Body of pancreas (tissue), 4 donors: ENCODE results near the gene SCYGR2.

Experiments used
- POLR2A ChIP-seq, 3 donors: fragments of 450-650 bp; IDR thresholded peaks; one replicate each; pipeline ENCODE4 v1.6.1; 2016; ENCODE audit warnings: antibody characterized with exemption in 3 of 3, mild to moderate bottlenecking in 2 of 3
- TF ChIP-seq, protein P1 (sequence below), 7 experiments: fragments of 450-650 bp in 4 of 7; fragments of 200-600 bp in 3 of 7; sonication (generic) in 3 of 7; IDR thresholded peaks; one replicate each; pipeline ENCODE4 v1.5.1; 2016 to 2019; ENCODE audit warnings: antibody characterized with exemption in 7 of 7

DNA sequence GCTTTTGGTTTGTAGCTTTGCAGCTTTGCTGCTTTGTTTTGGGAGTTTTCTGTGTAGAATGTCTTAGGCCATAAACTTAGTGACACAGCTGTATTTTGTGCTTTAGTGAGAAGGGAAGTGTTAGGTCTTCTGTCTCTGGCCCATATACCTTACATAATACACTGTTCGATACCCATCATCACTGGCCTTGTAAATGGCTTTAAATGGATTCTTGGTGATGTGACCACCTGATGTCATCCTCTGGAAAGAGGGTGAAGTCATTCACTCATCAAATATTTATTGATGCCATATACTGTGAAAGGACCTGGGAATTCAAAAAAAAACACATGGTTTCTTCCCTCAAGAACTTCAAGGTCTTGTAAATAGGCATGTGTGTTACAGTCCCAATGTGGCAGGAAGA, 18.9 kb upstream of the SCYGR2 start:
- TF ChIP-seq, protein P1, sequence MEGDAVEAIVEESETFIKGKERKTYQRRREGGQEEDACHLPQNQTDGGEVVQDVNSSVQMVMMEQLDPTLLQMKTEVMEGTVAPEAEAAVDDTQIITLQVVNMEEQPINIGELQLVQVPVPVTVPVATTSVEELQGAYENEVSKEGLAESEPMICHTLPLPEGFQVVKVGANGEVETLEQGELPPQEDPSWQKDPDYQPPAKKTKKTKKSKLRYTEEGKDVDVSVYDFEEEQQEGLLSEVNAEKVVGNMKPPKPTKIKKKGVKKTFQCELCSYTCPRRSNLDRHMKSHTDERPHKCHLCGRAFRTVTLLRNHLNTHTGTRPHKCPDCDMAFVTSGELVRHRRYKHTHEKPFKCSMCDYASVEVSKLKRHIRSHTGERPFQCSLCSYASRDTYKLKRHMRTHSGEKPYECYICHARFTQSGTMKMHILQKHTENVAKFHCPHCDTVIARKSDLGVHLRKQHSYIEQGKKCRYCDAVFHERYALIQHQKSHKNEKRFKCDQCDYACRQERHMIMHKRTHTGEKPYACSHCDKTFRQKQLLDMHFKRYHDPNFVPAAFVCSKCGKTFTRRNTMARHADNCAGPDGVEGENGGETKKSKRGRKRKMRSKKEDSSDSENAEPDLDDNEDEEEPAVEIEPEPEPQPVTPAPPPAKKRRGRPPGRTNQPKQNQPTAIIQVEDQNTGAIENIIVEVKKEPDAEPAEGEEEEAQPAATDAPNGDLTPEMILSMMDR (IDR thresholded peaks at IDR 0.05) = no peak
- TF ChIP-seq POLR2A (IDR thresholded peaks at IDR 0.05) = no peak
